ENCODE data around the gene CHST5. TPM values are rescaled to one million over a fixed set of nuclear protein-coding genes. Genes with fewer than 3 reads are reported as not detected.

Gene CHST5
- 0.19 TPM in 1 of 2 replicates, not detected in the other for total RNA-seq

DNA sequence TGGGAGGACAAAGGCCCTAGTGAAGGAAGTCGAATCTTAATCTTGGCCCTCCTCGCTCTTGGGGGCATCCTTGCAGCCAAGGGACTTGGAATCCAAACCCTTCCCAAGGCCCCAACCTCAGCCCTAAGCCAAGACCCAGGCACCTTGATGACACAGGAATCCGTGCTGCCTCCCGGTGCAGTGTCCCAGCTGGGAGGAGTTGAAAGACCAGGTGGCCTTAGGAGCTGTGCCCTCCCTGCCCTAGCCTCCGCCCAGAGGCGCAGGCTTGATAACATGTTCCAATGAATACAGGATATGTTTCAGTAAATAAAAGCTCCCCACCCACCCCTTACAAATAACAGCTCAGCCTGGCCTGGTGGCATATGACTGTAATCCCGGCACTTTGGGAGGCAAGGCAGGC, at the start of gene CHST5:
TSS of gene CHST5 (minus strand) at position 208 of the 400 bp plus-strand sequence. CDS start 5,724 bp downstream, outside the sequence.

DNA sequence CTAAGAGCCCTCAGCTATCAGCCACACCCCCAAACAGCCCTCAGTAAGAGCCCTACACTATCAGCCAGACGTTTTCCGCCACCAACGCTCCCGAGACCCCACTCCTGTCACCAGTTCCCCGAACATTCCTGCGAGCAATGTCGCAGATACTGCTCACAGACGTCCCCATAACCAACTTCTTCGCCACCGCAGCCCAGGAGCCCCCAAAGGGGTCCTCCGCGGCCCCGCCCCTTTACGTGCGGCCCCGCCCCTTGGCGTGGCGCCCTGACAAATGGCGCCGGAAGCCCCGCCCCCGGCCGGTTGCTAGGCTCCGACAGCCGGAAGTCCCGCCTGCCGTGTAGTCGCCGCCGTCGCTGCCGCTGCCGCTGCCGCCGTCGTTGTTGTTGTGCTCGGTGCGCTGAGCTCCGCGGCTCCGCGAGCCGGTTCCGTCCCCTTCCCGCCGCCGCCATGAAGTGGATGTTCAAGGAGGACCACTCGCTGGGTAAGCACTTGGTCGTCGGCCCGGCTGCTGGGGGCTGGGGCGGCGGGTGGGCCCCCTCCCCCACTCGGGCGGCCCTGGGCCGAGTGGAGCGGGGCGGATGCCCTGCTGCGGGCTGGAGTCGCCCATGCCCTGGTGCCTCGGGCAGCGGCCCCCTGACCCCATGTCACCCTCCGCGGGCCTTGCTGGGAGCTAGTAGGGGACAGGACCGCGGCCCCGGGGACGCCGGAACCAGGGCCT, 30.3 kb upstream of the CHST5 start, which contains the start of gene GABARAPL2:
TSS of gene GABARAPL2 (plus strand) at position 340 of the 718 bp plus-strand sequence. CDS start at position 448, 108 bp downstream.

DNA sequence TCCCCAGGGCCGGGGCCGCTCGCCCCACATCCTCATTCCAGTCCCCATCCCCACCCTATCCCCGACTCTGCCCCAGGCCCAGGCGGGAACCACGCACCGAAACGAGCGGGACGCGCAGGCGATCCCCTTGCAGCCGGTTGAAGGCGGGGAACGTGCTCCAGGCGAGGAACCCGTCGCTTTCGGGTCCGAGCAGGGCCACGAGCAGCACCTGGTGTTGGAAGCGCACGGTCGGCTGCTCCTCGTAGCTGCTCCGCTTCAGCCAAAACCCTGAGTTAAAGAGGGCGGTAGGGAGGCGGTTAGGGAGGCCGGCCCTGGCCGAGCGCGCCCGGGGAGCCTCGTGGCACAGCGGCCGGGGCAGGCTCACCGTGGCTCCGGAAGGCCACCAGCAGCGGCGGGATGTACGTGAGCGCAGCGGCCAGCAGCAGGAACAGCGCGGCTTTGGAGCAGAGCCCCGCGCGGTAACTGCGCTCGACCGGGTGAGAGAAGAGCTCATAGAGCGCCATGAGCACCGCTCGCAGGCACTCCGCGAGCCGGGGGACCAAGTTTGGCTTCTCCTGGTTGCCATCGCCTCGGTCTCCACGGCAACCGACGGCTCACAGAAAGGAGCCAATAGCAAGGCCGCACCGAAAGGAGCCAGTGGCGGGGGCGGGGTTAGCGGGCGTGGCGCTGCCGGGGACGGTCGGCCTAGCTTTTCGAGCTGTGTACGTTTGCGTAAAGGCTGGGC, 20.0 kb upstream of the CHST5 start, which contains the start of gene TMEM231:
TSS of gene TMEM231 (minus strand) at position 546 of the 724 bp plus-strand sequence. CDS start at position 503, 43 bp downstream.

DNA sequence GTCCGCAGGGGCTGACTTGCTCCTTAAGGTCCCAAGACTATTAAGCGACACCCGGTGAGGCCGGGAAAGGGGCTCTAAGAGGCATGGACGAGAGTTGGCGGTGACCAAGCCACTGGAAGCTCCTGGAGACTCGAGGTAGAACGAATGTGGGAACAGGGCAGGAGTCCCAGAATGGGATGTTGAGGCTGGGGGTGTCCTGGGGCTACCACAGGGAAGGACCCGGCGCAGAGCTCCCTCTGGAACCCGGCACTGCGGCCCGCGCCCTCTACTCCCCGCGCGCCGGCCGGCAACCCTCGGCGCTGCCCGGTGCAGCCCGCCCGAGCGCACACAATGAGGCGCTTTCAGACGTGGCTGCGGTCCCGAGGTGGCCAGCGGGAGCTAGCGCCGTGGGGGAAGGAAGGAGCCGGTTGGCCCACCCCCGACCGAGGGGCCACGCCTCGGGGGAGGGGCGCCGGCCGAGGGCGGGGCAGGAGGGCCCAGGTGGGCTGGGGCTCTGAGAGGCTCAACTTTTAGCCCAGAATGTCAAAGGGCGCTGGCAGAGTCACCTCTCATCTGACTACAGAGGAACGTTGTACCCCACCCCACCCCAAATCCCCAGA, 40.7 kb downstream of the CHST5 start, which contains the start of gene CHST6:
TSS of gene CHST6 (minus strand) at position 366 of the 599 bp plus-strand sequence. CDS start 15,613 bp downstream, outside the sequence.

Other genes starting within 250 kb of the CHST5 start
- gene CFDP1, start 102.6 kb downstream of the CHST5 start, total RNA-seq: 62.7 and 75.5 TPM in 2 replicates
- gene TMEM170A, start 71.4 kb downstream of the CHST5 start, total RNA-seq: 29.1 and 47.1 TPM in 2 replicates
- gene CHST6, start 40.7 kb downstream of the CHST5 start, total RNA-seq: 0.16 and 3.1 TPM in 2 replicates
- gene TMEM231, start 20.1 kb upstream of the CHST5 start, total RNA-seq: 5.7 and 20.6 TPM in 2 replicates
- gene GABARAPL2, start 30.3 kb upstream of the CHST5 start, total RNA-seq: 35.9 and 78.8 TPM in 2 replicates
- gene ADAT1, start 87.2 kb upstream of the CHST5 start, total RNA-seq: 49.5 and 111 TPM in 2 replicates
- gene KARS1, start 111.6 kb upstream of the CHST5 start, total RNA-seq: 141 and 176 TPM in 2 replicates
- 38.2 and 55.0 TPM in 2 replicates for gene TERF2IP, start 111.7 kb upstream of the CHST5 start, total RNA-seq
- gene CPHXL2, start 140.9 kb upstream of the CHST5 start, total RNA-seq: not detected in 2 replicates
- not detected in 2 replicates for gene DUXB, start 165.4 kb upstream of the CHST5 start, total RNA-seq
- gene CPHXL, start 190.4 kb upstream of the CHST5 start, total RNA-seq: not detected in 2 replicates